Natural killer cell (primary cell): ENCODE results near the gene TSNAX. TPM values are rescaled to one million over a fixed set of nuclear protein-coding genes. Genes with fewer than 3 reads are reported as not detected.
A peak's percentile ranks its signal among the peaks of the same experiment; 100 is the strongest.

ENCODE experiments used
- ATAC-seq, 3 donors: fragments of 150-1000 bp in 2 of 3; fragments of 200-7000 bp in 1 of 3; cut with Tn5 transposase; 1 replicate in 1 of 3; 2 replicates in 2 of 3; pipeline ENCODE4 v1.10.0; 2021; ENCODE audit warnings: mild to moderate bottlenecking in 2 of 3, moderate library complexity in 2 of 3
- DNase-seq, 2 donors: peaks; one replicate each; pipeline versions ENCODE4 v3.0.0 to v3.0.0-alpha.2; 2013 to 2021; ENCODE audit warnings: mixed read lengths in 1 of 2
- H3K27ac ChIP-seq: one replicate; pipeline ENCODE4 v1.5.1; 2013; ENCODE audit warnings: mild to moderate bottlenecking, low read length
- H3K27me3 ChIP-seq: one replicate; pipeline ENCODE4 v1.6.1; 2013; ENCODE audit warnings: low read length; ENCODE audit not compliant: control insufficient read depth, insufficient read depth
- H3K36me3 ChIP-seq: one replicate; pipeline ENCODE4 v1.6.1; 2013; ENCODE audit warnings: low read length; ENCODE audit not compliant: control insufficient read depth, insufficient read depth
- H3K4me1 ChIP-seq: one replicate; pipeline ENCODE4 v1.6.1; 2013; ENCODE audit warnings: low read length; ENCODE audit not compliant: control insufficient read depth, insufficient read depth
- H3K4me3 ChIP-seq: one replicate; pipeline ENCODE4 v1.5.1; 2013; ENCODE audit warnings: low read length
- H3K9me3 ChIP-seq: one replicate; pipeline ENCODE4 v1.6.1; 2013; ENCODE audit warnings: low read length; ENCODE audit not compliant: control insufficient read depth, insufficient read depth
- H3K27ac Mint-ChIP-seq, 2 donors: one replicate each; pipeline ENCODE4 v1.8.0; 2022; ENCODE audit warnings: mild to moderate bottlenecking in 2 of 2, mixed read lengths in 2 of 2, moderate library complexity in 1 of 2
- H3K27me3 Mint-ChIP-seq, 2 donors: one replicate each; pipeline ENCODE4 v1.8.0; 2022; ENCODE audit warnings: low read depth in 2 of 2, mixed read lengths in 2 of 2
- H3K36me3 Mint-ChIP-seq: one replicate; pipeline ENCODE4 v1.8.0; 2022; ENCODE audit warnings: mixed read lengths
- H3K4me1 Mint-ChIP-seq, 2 donors: one replicate each; pipeline ENCODE4 v1.8.0; 2022; ENCODE audit warnings: mixed read lengths in 2 of 2
- H3K4me3 Mint-ChIP-seq: one replicate; pipeline ENCODE4 v1.8.0; 2022; ENCODE audit warnings: mild to moderate bottlenecking, moderate library complexity, mixed read lengths
- H3K9me3 Mint-ChIP-seq, 2 donors: one replicate each; pipeline ENCODE4 v1.8.0; 2022; ENCODE audit warnings: mixed read lengths in 2 of 2
- CTCF ChIP-seq: fragments of 200-600 bp; IDR thresholded peaks from one replicate; pipeline ENCODE4 v1.8.0; 2022; ENCODE audit warnings: antibody characterized with exemption
- WGBS: methylation state at CpG from one replicate; pipeline ENCODE4 v1.1.7; 2013; ENCODE audit warnings: missing lambda C conversion rate; ENCODE audit not compliant: insufficient coverage; 5-methylcytosine and 5-hydroxymethylcytosine counted together
- intact Hi-C: fragments of 100-400 bp; cut with micrococcal nuclease; formaldehyde crosslinking; loops from one replicate; pipeline ENCODE4 v1.14.2; 2022
- total RNA-seq, 4 donors: library from RNA; stranded (reverse); fragments of 120-200 nt in 1 of 4; gene quantifications; one replicate each; pipeline versions ENCODE4 v1.2.3 to v1.2.4, GENCODE V29; 2013 to 2022

Gene TSNAX
- total RNA-seq, 3 donors from 2014 or later (not counting 1 experiment from before 2014, with no cell fraction given), result 35.6 to 49.3 (median 44.8) TPM

DNA sequence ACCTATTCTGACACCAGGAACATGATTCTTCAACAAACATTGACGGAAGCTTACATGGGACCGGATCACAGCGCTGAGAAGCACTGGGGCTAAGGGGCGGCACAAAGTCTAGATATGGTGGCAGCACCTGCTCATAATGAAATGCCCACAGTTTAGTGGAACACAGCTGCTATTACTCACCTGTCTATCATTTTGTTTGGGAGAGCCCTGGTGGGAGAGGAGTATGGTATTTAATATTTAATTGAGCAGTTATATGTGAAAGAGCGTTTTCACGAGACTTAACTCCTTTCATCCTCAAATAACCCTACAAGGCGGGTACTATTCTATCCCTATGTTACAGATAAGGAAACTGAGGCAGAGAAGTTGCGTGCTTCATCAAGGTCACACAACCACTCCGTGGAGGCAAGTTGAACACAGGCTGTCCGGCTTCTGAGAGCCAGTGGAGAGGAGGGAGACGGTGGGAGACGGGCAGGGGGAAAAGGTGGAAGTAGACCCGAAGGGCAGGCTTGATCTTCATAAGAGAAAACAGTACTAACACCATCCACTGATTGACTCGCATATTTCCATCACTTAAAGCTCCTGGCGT is 790 bp upstream of the TSNAX start:
- H3K36me3 Mint-ChIP-seq, result no peaks in the 10 kb centered on the region
- H3K9me3 ChIP-seq, result no peaks in the 10 kb centered on the region
- H3K27ac Mint-ChIP-seq, result peak overlapping the region; percentile 96 to 99
- peaks cover 3% of the 10 kb centered on the region for H3K36me3 ChIP-seq
- intact Hi-C loops, result loop anchor here (1.0 to 10.0 kb wide), 5 partner anchors 67 to 550 kb away; partner anchors contain the start of genes ARV1, FAM89A, SPRTN and TTC13
- no peak for TF ChIP-seq CTCF
- H3K9me3 Mint-ChIP-seq, result no peaks in the 10 kb centered on the region
- no peaks in the 10 kb centered on the region for H3K27me3 ChIP-seq
- peak in 1 of 2 donors; percentile 10 for DNase-seq
- H3K27me3 Mint-ChIP-seq, result no peaks in the 10 kb centered on the region
- peak overlapping the region; percentile 98 for H3K4me3 Mint-ChIP-seq
- peak overlapping the region; percentile 87 for H3K4me3 ChIP-seq
- H3K27ac ChIP-seq, result peak overlapping the region; percentile 95
- 60% methylated on average over 13 of the region's 15 CpGs for WGBS
- H3K4me1 ChIP-seq, result peaks cover 34% of the 10 kb centered on the region
- ATAC-seq, result peak in 1 of 3 donors; percentile 2
- H3K4me1 Mint-ChIP-seq, result peaks cover 33 to 38% of the 10 kb centered on the region in 2 donors

- H3K4me1 Mint-ChIP-seq, result peaks cover 45 to 53% of the 10 kb centered on the region in 2 donors
- TF ChIP-seq CTCF, result no peak
- no peaks in the 10 kb centered on the region for H3K9me3 Mint-ChIP-seq
- peaks cover 32% of the 10 kb centered on the region for H3K36me3 ChIP-seq
- H3K4me3 ChIP-seq, result no peak overlapping the region
- no peaks in the 10 kb centered on the region for H3K9me3 ChIP-seq
- no peaks in the 10 kb centered on the region for H3K27me3 Mint-ChIP-seq
- H3K36me3 Mint-ChIP-seq, result no peaks in the 10 kb centered on the region
- no peak for DNase-seq
- intact Hi-C loops, result no loop called here
- H3K27me3 ChIP-seq, result no peaks in the 10 kb centered on the region
- peaks cover 33% of the 10 kb centered on the region for H3K4me1 ChIP-seq
- no peak overlapping the region for H3K27ac ChIP-seq
- no peak overlapping the region for H3K4me3 Mint-ChIP-seq
- no peak for ATAC-seq
- WGBS, result 100% methylated on average over 5 of the region's 7 CpGs
- peak overlapping the region in 1 of 2 donors; percentile 16 for H3K27ac Mint-ChIP-seq
Measured at GRCh38 chr1:231533240-231533639, 4.8 kb downstream of the TSNAX start.

GRCh38 chr1:231534703-231535159 is 6.3 kb downstream of the TSNAX start:
- H3K4me3 Mint-ChIP-seq, result no peak overlapping the region
- Histone ChIP-seq H3K4me1 (peaks cover 27% of the 10 kb centered on the region), H3K36me3 (peaks cover 36% of the 10 kb centered on the region), H3K27me3 (no peaks in the 10 kb centered on the region), H3K9me3 (no peaks in the 10 kb centered on the region), H3K4me3 (no peak overlapping the region), H3K27ac (no peak overlapping the region)
- ATAC-seq (no peak), DNase-seq (no peak)
- intact Hi-C loops, result no loop called here
- H3K4me1 Mint-ChIP-seq, result peaks cover 30 to 41% of the 10 kb centered on the region in 2 donors
- no peaks in the 10 kb centered on the region for H3K9me3 Mint-ChIP-seq
- WGBS, result 93% methylated on average over 4 of the region's 4 CpGs
- TF ChIP-seq CTCF, result no peak
- H3K36me3 Mint-ChIP-seq, result no peaks in the 10 kb centered on the region
- no peaks in the 10 kb centered on the region for H3K27me3 Mint-ChIP-seq
- H3K27ac Mint-ChIP-seq, result no peak overlapping the region

DNA sequence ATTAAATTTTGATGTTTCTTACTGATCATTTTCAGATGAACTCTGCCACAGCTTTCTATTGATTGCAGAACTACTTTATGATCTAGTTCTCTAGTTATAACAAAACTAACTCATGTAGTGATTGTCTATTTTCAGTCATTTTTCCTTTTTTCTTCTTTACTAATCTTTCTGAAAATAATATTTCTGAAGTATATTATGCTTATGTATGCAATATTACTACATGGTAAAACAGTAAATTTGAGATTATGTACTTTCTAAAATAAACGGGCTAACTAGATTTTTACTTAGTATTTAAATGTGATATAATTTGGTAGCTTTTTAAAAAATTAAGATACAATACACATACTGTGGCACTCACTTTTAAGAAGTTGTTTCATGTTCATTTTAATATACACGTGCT is 7.6 kb downstream of the TSNAX start:
- H3K27me3 Mint-ChIP-seq, result no peaks in the 10 kb centered on the region
- DNase-seq (no peak), ATAC-seq (no peak)
- H3K27me3 ChIP-seq, result no peaks in the 10 kb centered on the region
- H3K9me3 Mint-ChIP-seq, result peaks cover 2 to 3% of the 10 kb centered on the region in 2 donors
- intact Hi-C loops, result no loop called here
- H3K36me3 ChIP-seq, result peaks cover 46% of the 10 kb centered on the region
- WGBS, result 100% methylated on average over 1 of the region's 2 CpGs
- no peaks in the 10 kb centered on the region for H3K9me3 ChIP-seq
- no peak overlapping the region for H3K4me3 Mint-ChIP-seq
- H3K4me3 ChIP-seq, result no peak overlapping the region
- peaks cover 27 to 34% of the 10 kb centered on the region in 2 donors for H3K4me1 Mint-ChIP-seq
- peaks cover 13% of the 10 kb centered on the region for H3K4me1 ChIP-seq
- H3K36me3 Mint-ChIP-seq, result peaks cover 7% of the 10 kb centered on the region
- TF ChIP-seq CTCF, result no peak
- no peak overlapping the region for H3K27ac Mint-ChIP-seq
- H3K27ac ChIP-seq, result no peak overlapping the region
